DMS79 (cell line): ENCODE data around the gene RNF151.

ENCODE experiments used
- DNase-seq: peaks from one replicate; lab custom pipeline; 2025; lab: John Stamatoyannopoulos, UW

RNF151 gene

DNA sequence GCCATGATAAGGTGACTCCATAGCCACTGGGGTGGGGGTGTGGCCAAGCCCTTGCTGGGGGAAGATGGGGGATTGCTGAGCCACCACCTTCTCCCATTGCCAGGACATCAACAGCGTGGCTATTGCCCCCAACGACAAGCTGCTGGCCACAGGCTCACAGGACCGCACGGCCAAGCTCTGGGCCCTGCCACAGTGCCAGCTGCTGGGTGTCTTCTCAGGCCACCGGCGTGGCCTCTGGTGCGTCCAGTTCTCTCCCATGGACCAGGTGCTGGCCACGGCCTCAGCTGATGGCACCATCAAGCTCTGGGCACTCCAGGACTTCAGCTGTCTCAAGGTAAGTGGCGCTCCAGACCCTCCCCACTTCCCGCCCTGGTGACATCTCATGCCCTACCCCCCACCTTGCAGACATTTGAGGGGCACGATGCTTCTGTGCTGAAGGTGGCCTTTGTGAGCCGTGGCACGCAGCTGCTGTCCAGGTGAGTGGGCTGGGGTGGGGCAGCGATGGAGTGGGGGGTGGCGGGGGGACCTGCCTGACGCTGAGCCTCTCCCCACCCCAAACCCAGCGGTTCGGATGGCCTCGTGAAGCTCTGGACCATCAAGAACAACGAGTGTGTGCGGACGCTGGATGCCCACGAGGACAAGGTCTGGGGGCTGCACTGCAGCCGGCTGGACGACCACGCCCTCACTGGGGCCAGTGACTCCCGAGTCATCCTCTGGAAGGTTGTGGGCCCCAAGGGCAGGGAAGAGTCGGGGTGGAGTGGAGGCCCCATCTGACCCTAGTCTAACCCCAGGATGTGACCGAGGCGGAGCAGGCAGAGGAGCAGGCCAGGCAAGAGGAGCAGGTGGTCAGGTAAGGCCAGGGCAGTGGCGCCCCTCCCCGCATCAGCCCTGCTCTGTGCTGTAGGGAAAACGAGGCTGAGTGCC, 10.6 kb downstream of the RNF151 start:
- no peak for DNase-seq

DNA sequence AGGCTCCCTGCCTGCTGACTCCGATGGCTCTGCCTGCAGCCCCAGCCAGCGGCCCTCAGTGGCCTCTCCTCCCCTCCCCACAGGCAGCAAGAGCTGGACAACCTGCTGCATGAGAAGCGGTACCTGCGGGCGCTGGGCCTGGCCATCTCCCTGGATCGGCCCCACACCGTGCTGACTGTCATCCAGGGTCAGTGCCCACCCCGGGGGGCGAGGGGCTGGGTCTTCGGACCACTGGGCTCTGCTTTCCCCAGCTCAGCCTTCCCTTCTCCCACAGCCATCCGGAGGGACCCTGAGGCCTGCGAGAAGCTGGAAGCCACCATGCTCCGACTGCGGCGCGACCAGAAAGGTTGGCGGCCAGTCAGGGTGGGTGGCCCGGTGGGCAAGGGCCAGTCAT, 11.2 kb downstream of the RNF151 start:
- no peak for DNase-seq

DNA sequence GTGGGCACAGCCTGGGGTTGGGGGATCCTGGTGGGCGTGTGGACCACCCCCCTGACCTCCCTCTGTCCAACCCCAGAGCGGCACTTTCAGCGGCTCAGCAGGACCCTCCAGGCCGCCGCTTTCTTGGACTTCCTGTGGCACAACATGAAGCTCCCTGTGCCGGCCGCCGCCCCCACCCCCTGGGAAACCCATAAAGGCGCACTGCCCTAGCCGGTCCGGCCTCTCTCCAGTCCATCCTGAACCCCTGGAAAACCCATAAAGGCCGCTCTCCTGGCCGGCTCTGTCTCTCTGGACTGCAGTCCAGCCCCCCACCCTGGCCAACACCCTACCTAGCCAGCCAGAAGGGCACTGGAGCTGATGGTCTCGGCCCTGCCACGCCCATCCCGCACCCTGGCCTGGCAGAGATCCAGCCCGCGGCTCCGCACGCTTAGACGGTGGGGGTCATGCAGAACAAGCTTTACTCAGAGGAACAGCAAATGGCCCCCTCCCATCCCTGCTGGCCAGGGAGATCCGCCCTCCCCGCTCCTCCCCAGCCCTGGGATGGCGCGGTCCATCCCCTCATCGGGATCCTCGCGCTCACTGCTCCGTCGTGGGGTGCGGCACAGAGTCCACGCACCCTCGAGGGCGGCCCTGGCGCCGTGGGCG, 11.9 kb downstream of the RNF151 start:
- DNase-seq: no peak

DNA sequence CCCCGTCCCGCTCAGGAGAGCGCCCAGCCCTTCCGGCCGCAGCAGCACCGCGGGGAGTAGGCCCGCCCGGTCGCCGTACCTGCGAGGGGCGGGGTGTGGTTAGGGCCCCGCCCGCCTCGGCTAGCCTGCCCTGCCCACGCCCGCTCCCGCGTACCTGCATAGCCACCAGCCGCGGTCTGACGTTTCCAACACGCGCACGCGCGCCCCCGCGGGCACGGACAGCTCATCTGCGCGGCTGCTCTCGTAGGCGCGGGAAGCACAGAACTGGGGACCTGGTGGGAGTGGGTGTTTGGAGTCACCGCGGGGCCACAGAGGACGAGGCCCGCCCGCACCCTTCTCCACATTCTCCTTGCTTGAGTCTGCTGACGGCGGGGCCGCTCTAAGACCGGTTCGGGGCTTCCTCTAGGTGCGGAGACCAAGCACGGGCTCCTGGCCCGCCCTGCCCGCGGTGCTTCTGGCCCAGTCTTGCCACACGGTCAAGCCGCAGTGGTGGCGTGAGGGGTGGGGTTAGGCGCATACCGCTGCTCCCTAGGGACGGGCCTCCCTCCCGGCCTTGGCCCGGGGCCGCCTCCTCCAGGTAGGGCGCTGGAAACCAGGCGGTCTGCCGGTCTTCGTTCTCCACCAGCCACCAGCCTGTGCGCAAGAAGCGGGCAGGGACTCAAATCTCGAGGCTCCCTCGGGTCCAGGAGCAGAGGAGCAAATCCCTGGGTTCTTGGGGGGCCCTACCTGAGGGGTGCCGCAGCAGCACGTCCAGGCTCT, 12.8 kb downstream of the RNF151 start:
- peak; percentile 38 for DNase-seq

DNA sequence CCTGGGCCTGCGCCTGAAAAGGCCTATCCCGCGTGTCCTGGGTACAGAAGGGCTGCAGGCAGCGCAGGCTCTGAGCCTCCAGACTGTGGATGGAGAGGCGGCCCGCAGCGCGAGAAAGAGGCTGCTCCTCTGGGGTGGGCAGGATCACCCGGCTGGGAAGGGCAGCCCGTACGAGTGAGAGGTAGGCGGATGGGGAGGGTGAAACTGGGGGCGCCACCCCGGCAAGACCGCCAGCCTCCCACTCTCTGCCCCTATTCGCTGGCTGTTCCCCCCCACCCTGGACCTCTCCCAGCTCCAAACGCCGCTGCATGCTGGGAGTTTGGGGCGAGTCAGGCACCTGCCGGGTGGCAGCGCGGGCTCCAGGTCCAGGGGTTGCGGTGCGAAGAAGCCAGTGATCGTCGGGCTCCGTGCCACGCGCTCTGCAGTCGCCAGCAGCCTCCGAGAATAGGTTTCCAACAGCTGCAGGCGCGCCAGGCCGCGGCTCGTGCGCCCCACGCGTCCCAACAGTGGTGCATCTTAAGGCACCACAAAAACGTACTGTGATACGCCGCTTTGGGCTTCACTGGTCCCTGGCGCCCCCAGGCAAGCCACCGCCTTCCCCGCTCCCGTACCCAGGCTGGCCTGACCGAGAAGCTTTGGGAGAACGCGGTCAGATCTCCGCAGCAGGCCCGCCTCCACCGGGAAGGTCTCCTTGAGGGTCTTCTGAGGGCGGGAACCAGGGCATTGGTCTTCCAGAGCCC, 13.5 kb downstream of the RNF151 start:
- no peak for DNase-seq

DNA sequence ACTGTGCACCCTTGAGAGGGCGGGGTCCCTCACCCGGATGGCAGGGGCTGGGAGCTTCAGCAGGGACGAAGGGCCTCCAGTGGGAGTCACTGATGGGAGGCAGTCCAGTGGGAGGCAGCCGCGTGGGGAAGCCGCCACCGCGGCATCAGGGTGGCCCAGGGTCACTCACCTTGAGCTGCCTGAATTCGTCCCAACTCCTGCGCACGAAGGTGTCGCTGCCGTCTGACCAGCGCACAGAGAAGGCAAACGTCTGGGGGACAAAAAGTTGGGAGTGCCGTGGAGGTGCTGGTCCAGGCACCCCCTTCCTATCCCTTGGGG, 14.1 kb downstream of the RNF151 start:
- DNase-seq: no peak

DNA sequence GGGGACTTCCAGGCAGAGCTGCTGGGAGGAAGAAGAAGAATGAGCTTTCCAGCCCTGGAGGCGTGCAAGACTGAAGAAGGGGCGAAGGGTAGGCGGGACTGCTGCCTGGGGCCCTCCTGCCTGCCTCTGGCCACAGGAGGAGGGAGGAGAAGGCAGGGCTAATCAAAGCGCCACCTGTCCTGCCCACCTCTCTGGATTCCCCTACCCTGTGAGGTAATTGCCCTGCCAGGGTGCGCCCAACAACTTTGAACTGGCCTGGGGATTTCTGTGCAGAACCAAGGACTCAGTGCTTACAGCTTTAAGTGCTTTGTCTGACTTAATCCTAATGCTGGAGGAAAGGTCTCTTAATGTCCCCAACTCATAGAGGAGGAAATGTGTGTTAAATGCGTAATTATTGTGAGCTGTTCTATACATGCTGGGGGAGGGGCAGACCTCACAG, 14.8 kb downstream of the RNF151 start, which contains the start of gene NOXO1:
TSS of gene NOXO1 (minus strand) at position 72 of the 439 bp plus-strand sequence. CDS start 290 bp downstream, outside the sequence.
- DNase-seq: no peak

DNA sequence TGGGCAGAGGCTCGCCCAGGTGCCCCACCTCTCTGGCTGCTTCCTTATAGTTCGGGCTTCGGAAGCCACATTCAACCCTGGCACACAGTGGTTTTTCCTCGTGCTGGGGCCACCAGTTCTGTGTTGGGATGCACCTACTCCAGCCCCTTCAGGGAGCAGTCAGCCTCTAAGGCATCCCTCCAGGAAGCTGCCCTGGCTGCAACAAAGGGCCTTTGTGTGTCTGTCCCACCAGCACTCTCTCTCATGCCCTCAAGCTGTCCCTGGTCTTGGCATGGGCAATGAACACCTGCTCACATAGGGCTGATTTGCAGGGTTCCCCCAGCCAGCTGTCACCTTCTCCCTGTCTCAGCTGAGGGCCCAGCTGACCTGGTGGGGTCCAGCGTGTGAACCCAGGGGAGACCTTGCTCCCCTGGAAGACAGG, 15.4 kb downstream of the RNF151 start:
- DNase-seq: no peak

DNA sequence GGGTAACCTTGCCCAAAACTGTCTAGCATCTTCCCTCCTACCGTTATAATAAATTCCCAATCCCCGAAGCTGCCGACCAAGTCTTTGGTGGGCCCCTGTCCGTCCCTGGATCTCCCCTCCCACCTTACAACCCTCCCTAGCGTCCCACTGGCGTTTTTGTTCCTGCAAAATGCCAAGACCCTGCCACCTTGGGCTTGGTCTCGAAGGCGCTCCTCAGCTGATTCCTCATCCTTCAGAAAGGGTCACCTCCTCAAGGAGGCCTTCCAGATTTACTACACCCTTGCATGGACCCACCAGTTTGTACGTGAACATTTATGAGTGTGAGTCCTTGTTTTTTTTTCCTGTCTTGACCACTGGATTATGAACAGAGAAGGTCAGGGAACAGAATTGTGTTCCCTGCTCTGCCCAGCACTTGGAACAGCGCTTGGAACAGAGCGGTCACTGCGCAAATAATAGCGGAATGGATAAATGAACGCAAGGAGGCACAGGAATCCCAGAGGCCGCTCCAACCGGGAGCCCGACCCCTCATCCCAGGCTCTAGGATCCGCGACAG, 16.4 kb downstream of the RNF151 start:
- no peak for DNase-seq

DNA sequence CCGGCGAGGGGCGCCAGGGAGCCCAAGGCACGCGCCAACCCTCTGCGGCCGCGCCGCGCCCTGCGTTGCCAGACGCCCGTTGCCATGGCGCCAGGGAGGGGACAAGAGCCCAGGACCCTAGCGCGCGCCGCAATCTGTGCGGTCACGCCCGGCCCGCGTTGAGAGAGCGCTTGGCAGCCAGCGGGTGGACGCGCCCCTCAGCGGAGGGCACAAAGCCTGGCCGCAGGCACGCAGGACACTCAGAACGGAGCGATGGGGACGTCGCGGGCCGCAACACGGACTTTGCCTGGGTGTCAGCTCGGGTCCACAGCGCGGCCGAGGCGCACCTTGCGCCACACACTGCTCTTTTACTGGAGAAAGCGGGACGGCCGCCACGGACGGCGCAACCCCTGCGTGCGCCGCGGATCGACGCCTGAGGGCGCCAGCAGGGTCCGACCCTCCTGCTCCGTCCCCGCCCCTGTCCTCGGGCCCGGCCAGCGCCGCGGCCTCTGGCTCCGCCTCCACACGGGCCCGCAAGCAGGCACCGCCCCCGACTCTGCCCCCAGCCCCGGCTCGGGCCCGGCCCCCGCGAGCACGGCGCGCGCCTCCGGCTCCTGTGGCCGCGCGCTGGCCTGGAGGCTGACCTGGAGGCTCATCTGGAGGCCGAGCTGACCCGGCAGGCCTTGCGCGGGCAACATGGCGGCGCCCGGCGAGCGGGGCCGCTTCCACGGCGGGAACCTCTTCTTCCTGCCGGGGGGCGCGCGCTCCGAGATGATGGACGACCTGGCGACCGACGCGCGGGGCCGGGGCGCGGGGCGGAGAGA, 17.1 kb downstream of the RNF151 start, which contains the start of gene GFER:
TSS of gene GFER (plus strand) at position 650 of the 803 bp plus-strand sequence. CDS start at position 676, 26 bp downstream.
- peak; percentile 49 for DNase-seq

DNA sequence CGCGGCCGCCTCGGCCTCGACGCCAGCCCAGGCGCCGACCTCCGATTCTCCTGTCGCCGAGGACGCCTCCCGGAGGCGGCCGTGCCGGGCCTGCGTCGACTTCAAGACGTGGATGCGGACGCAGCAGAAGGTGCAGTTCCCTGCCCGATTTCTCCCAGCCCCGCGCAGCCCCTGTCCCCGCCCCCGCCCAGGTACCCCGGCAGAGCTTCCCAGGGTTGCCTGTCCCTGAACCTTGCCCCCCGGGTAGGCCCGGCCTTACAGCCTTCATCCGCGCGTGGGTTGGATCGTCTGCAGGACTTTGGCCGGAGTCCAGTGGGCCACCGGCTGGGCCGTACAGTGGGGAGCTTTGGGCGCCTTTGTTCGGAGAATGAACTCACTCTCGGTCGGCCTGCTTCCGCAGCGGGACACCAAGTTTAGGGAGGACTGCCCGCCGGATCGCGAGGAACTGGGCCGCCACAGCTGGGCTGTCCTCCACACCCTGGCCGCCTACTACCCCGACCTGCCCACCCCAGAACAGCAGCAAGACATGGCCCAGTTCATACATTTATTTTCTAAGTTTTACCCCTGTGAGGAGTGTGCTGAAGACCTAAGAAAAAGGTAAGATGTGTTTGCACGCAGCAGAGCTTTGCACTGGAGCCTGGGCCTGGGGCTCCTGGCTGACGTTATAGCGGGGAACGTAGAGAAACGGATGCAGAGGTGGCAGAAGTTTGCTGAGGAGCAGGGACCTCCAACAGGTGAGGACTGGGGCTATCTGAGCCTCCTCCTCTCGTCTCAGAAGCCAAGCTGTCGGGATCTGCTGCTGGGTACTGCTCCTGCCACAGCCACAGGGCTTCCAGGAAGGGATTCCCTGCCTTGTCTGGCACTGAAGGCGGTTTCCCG, 17.9 kb downstream of the RNF151 start:
- no peak for DNase-seq

DNA sequence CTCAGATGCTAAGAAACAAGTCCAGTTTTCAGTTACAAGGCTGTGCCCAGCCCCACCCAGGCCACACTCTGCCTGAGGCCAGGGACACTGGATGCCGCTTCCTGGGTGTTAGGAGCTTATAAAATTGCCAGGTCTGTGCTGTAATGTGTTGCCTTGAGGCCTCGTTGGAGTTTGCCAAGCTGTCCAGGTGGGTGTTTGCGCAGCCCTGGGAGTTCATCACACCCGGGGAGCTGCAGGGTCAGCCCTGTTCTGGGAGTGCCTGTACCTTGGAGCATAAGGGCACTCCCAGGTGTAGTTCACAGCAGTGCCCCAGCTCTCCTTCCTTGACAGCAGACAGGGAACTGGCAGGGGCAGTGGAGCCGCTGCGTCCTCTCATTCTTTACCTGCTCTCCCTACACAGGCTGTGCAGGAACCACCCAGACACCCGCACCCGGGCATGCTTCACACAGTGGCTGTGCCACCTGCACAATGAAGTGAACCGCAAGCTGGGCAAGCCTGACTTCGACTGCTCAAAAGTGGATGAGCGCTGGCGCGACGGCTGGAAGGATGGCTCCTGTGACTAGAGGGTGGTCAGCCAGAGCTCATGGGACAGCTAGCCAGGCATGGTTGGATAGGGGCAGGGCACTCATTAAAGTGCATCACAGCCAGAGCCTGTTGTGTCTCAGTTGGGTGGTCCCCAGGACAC, 19.0 kb downstream of the RNF151 start:
- no peak for DNase-seq

DNA sequence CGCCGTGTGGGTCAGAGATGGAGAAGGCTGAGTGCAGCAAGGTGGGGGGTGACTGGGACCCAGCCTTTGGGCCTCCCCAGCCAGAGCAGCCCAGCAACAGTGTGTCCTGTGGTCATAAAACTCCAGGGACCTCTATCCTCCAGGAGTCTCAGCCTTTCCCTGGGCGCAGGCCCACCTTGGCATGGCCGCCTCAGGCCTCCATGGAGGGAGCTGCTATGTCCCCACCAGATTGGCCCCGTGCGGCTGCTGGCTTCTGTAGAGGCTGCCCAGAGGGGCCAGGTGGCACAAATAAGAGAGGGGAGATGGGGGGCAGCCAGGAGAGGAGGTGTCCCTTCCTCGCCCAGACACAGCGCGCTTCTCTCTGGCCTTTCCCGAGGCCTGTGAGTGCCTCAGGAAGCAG, 20.5 kb downstream of the RNF151 start:
- DNase-seq: no peak

DNA sequence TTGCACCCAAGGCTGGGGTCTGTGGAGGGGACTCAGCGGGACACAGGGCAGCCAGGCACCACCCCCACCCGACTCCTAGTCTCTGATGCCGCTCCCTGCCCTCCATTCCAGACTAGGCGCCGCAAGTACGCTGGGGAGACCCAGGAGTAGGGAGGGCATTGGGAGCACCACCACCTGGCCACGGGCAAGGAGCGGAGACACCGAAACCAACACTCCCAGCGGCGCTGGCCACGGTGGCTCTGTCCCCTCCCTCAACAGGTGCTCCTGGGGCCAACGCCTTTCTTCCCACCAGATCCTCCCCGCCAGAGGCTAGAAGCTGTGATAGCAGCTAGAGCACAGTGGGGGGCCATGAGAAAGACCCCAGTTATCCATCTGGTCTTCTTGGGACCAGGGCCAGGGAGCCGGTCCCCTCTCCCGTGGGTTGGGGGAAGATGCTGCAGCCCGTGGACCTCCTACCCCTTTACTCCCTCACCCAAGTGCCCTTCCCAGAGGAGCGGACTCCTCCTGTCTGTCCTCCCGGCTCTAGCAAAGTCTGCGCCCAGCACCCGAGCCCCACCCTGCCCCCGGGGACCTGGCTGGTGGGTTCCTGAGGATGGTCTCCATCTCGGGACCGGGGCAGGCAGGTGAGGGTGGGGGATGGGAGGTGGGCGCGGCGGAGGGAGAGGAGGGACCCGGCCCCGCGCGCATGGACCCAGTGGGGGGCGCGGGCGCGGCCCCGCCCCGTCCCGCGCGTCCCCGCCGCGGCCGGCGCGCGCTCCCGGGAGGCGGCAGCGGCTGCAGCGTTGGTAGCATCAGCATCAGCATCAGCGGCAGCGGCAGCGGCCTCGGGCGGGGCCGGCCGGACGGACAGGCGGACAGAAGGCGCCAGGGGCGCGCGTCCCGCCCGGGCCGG, 22.8 kb downstream of the RNF151 start, which contains the start of gene SYNGR3:
TSS of gene SYNGR3 (plus strand) at position 762 of the 892 bp plus-strand sequence. CDS start 133 bp downstream, outside the sequence.
- DNase-seq: no peak

DNA sequence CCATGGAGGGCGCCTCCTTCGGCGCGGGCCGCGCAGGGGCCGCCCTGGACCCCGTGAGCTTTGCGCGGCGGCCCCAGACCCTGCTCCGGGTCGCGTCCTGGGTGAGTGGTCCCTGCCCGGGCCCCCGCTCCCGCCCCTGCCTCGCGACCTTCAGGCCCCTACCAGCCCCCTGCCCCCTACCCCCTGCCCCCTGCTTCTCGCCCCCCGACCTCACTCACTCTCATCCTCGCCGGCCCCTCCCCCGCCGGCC, 23.4 kb downstream of the RNF151 start:
- no peak for DNase-seq

DNA sequence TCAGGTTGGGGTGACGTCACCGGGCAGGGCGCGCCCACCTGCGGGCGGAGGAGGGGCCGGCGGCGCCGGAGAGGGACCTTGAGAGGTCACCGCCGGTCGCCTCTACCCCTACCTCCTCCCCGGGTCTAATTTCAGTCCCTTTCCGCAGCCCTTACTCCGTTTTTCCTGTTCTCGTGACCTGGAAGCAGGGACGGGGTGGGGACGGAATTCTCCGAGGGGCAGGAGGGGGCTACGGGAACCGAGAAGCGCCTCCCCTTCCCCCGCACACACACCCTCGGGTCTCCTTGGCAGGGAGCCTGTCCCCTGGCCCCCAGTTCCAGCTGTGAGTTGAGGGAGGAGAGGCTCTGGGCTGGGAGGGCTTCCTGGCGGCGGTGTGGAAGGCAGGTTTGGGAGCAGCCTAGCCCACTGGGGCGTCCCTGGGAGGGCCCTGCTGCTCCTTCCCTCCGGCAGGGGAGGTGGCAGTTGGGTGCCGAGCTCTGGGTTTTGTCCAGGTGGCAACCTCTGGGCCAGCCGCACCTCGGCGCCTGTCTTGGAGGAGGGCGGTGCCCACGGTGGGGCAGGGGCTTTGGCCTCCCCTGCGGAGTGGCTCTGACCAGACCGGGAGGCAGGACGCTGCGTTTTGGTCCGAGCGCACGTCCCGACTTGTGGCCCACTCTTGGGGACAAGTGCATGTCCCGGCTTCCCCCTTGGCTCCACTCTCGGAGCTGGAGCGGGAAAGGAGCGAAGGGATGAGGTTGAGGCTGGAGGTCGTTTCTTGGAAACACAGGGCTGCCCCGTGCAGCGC, 23.9 kb downstream of the RNF151 start:
- DNase-seq: no peak

DNA sequence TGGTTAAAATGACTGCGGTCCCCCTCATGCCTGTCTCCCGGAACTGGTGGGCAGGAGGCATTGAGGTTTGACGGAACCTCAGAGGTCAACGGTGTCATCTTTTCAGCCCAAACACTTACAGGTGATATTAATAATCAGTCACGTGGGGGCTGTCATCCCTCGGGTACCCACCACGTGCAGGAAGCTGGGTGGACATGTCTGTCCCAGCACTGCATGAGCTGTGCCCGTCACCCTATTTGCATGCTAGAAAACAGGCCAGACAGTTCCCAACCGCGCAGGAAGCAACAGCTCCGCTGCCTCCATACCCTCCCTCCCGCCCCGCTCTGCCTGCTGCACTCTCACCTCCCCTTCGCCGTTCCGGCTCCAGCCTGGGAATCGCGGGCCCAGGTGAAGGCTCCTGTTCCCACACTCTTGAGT, 24.5 kb downstream of the RNF151 start:
- DNase-seq: no peak
